Urinary bladder (tissue), 4 donors: Measurements from ENCODE around the gene PRSS2. TPM values are rescaled to one million over a fixed set of nuclear protein-coding genes. Genes with fewer than 3 reads are reported as not detected.
"Not testable (repeated sequence)": the region's sequence is repeated elsewhere in the genome, so short reads cannot be mapped to it uniquely, and the experiment has no call there.

Experiments
- DNase-seq: peaks from one replicate; pipeline ENCODE4 v3.0.0-alpha.2; 2015; ENCODE audit errors: extremely low spot score
- H3K27ac ChIP-seq: one replicate; pipeline ENCODE4 v1.5.1; 2013; ENCODE audit warnings: low read depth, mild to moderate bottlenecking, moderate library complexity
- H3K36me3 ChIP-seq: one replicate; pipeline ENCODE4 v1.6.1; 2013; ENCODE audit warnings: mild to moderate bottlenecking, moderate library complexity; ENCODE audit not compliant: insufficient read depth
- H3K4me1 ChIP-seq: one replicate; pipeline ENCODE4 v1.6.1; 2013; ENCODE audit warnings: mild to moderate bottlenecking, moderate library complexity; ENCODE audit not compliant: insufficient read depth
- H3K4me3 ChIP-seq: one replicate; pipeline ENCODE4 v1.5.1; 2013; ENCODE audit warnings: low read depth, low read length
- WGBS: extraction: QIAGEN DNeasy Blood & Tissue Kit; methylation state at CpG from one replicate; pipeline ENCODE4 v1.1.7; 2013; 5-methylcytosine and 5-hydroxymethylcytosine counted together
- polyA plus RNA-seq: library from polyadenylated mRNA; stranded (reverse); fragments of 200-250 nt; gene quantifications from one replicate; pipeline ENCODE4 v1.2.3, GENCODE V29; 2013
- total RNA-seq: library from RNA; depleted of rRNA; stranded (reverse); fragments of >200 nt; gene quantifications from one replicate; pipeline ENCODE4 v1.2.3, GENCODE V29; 2014
- donor health status: healthy with polysubstance abuse.
- donor health status: healthy.

Gene PRSS2
- total RNA-seq (not detected), polyA plus RNA-seq (3.2 TPM)

- Histone ChIP-seq H3K4me1 (no peaks in the 10 kb centered on the region), H3K4me3 (no peak within 1 kb of the TSS), H3K27ac (no peak within 1 kb of the TSS), H3K36me3 (no peaks in the 10 kb centered on the region)
- 75% methylated on average over 7 of the region's 7 CpGs for WGBS
- no peak for DNase-seq
Observed at GRCh38 chr7:142770661-142771352, at the start of gene PRSS2. PRSS2 (plus strand) TSS chr7:142770970; CDS start chr7:142770983, 13 bp downstream.

- H3K4me3 ChIP-seq: no peak overlapping the region
- 88% methylated on average over 10 of the region's 10 CpGs for WGBS
- H3K27ac ChIP-seq: no peak overlapping the region
- no peaks in the 10 kb centered on the region for H3K4me1 ChIP-seq
- H3K36me3 ChIP-seq: no peaks in the 10 kb centered on the region
- no peak for DNase-seq
Observed at GRCh38 chr7:142720986-142721385, 49.8 kb upstream of the PRSS2 start.

- 65% methylated on average over 15 of the region's 15 CpGs for WGBS
- Histone ChIP-seq H3K27ac (no peak overlapping the region), H3K4me3 (no peak overlapping the region), H3K36me3 (no peaks in the 10 kb centered on the region), H3K4me1 (no peaks in the 10 kb centered on the region)
- DNase-seq: no peak
Observed at GRCh38 chr7:142722248-142722794, 48.4 kb upstream of the PRSS2 start.

- H3K27ac ChIP-seq: no peak overlapping the region
- DNase-seq: no peak
- no peaks in the 10 kb centered on the region for H3K36me3 ChIP-seq
- WGBS: 84% methylated on average over 8 of the region's 8 CpGs
- no peaks in the 10 kb centered on the region for H3K4me1 ChIP-seq
- H3K4me3 ChIP-seq: no peak overlapping the region
Observed at GRCh38 chr7:142733271-142733670, 37.5 kb upstream of the PRSS2 start.

- Histone ChIP-seq H3K4me1 (no peaks in the 10 kb centered on the region), H3K36me3 (no peaks in the 10 kb centered on the region), H3K27ac (no peak overlapping the region), H3K4me3 (no peak overlapping the region)
- 55% methylated on average over 2 of the region's 2 CpGs for WGBS
- no peak for DNase-seq
Observed at GRCh38 chr7:142739923-142740492, 30.8 kb upstream of the PRSS2 start.

GRCh38 chr7:142740786-142741185, 30.0 kb upstream of the PRSS2 start:
- Histone ChIP-seq H3K4me3 (no peak overlapping the region), H3K4me1 (no peaks in the 10 kb centered on the region), H3K36me3 (no peaks in the 10 kb centered on the region), H3K27ac (no peak overlapping the region)
- DNase-seq: no peak
- 73% methylated on average over 5 of the region's 5 CpGs for WGBS

- H3K27ac ChIP-seq, H3K36me3 ChIP-seq, H3K4me3 ChIP-seq, DNase-seq, H3K4me1 ChIP-seq: not testable (repeated sequence)
Observed at GRCh38 chr7:142741932-142742331, 28.8 kb upstream of the PRSS2 start.

- Histone ChIP-seq H3K4me3 (no peak overlapping the region), H3K4me1 (no peaks in the 10 kb centered on the region), H3K36me3 (no peaks in the 10 kb centered on the region), H3K27ac (no peak overlapping the region)
- no peak for DNase-seq
- WGBS: 51% methylated on average over 1 of the region's 1 CpG
Observed at GRCh38 chr7:142745091-142745635, 25.6 kb upstream of the PRSS2 start.

GRCh38 chr7:142745745-142746144, 25.0 kb upstream of the PRSS2 start:
- no peak for DNase-seq
- H3K27ac ChIP-seq: no peak overlapping the region
- no peaks in the 10 kb centered on the region for H3K36me3 ChIP-seq
- H3K4me3 ChIP-seq: no peak overlapping the region
- no peaks in the 10 kb centered on the region for H3K4me1 ChIP-seq
- WGBS: 62% methylated on average over 4 of the region's 4 CpGs

GRCh38 chr7:142746264-142746663, 24.5 kb upstream of the PRSS2 start:
- no peak overlapping the region for H3K27ac ChIP-seq
- DNase-seq: no peak
- H3K4me1 ChIP-seq: no peaks in the 10 kb centered on the region
- 79% methylated on average over 3 of the region's 3 CpGs for WGBS
- no peaks in the 10 kb centered on the region for H3K36me3 ChIP-seq
- H3K4me3 ChIP-seq: no peak overlapping the region

GRCh38 chr7:142748410-142748809, 22.4 kb upstream of the PRSS2 start:
- WGBS: 89% methylated on average over 2 of the region's 2 CpGs
- H3K36me3 ChIP-seq, H3K4me3 ChIP-seq, H3K27ac ChIP-seq, DNase-seq, H3K4me1 ChIP-seq: not testable (repeated sequence)

- Histone ChIP-seq H3K4me3 (no peak within 1 kb of the TSS), H3K4me1 (no peaks in the 10 kb centered on the region), H3K27ac (no peak within 1 kb of the TSS), H3K36me3 (no peaks in the 10 kb centered on the region)
- no peak for DNase-seq
- WGBS: 73% methylated on average over 11 of the region's 11 CpGs
Observed at GRCh38 chr7:142749218-142749993, 21.4 kb upstream of the PRSS2 start, which contains the start of gene PRSS1. PRSS1 (plus strand) TSS chr7:142749472; CDS start chr7:142749485, 13 bp downstream.

- 59% methylated on average over 9 of the region's 9 CpGs for WGBS
- H3K4me1 ChIP-seq: no peaks in the 10 kb centered on the region
- H3K27ac ChIP-seq: no peak overlapping the region
- H3K4me3 ChIP-seq: no peak overlapping the region
- no peak for DNase-seq
- H3K36me3 ChIP-seq: no peaks in the 10 kb centered on the region
Observed at GRCh38 chr7:142750321-142750938, 20.3 kb upstream of the PRSS2 start.
